Measurements from ENCODE around the gene FAM120B.

- no peak for TF ChIP-seq CTCF (IDR thresholded peaks at IDR 0.05 in 2 of 3, conservative IDR thresholded peaks at IDR 0.05 in 1 of 3; ENCODE audit: borderline replicate concordance in 1 of 3, insufficient read depth in 1 of 3, low read depth in 2 of 3, low read length in 2 of 3)
- TF ChIP-seq RAD21 (IDR thresholded peaks at IDR 0.05; ENCODE audit: low read depth): no peak
- no peak for TF ChIP-seq EZH2phosphoT487 (IDR thresholded peaks at IDR 0.05; ENCODE audit: borderline replicate concordance)
- TF ChIP-seq EZH2 (IDR thresholded peaks at IDR 0.05): no peak
- no peak for TF ChIP-seq POLR2A (IDR thresholded peaks at IDR 0.05; ENCODE audit: borderline replicate concordance, extremely low read depth, insufficient read depth, insufficient read length)
- TF ChIP-seq JUND (IDR thresholded peaks at IDR 0.05): no peak
- TF ChIP-seq POLR2AphosphoS5 (IDR thresholded peaks at IDR 0.05; ENCODE audit: low read depth, low read length): no peak
- TF ChIP-seq REST (IDR thresholded peaks at IDR 0.05; ENCODE audit: low read depth): no peak
- TF ChIP-seq FOSL1 (IDR thresholded peaks at IDR 0.05; ENCODE audit: low read depth): no peak
- no peak for TF ChIP-seq EGR1 (IDR thresholded peaks at IDR 0.05; ENCODE audit: low read depth)
- no peak for TF ChIP-seq SRF (IDR thresholded peaks at IDR 0.05; ENCODE audit: low read depth)
Measured at GRCh38 chr6:170294298-170294730, 12.2 kb upstream of the FAM120B start.

Data from HCT116 (cell line).